HG03095 (cell line): ENCODE data around the gene PCDHB11.
"Not testable (repeated sequence)": the region's sequence is repeated elsewhere in the genome, so short reads cannot be mapped to it uniquely, and the experiment has no call there.

ENCODE experiments used
- ATAC-seq: cut with Tn5 transposase; IDR thresholded peaks from one replicate; pipeline ENCODE4 v1.9.1; 2021; ENCODE audit warnings: moderate library complexity; ENCODE audit not compliant: unreplicated experiment

The PCDHB11 gene

GRCh38 chr5:141186897-141187512 lies 12.4 kb upstream of the PCDHB11 start, which contains the start of gene PCDHB9:
Gene PCDHB9 (plus strand): TSS chr5:141187161. CDS start chr5:141187319, 158 bp downstream.
- no peak for ATAC-seq

- not testable (repeated sequence) for ATAC-seq
Measured at GRCh38 chr5:141188682-141189081, 10.7 kb upstream of the PCDHB11 start.

- not testable (repeated sequence) for ATAC-seq
Measured at GRCh38 chr5:141189131-141189530, 10.3 kb upstream of the PCDHB11 start.

- no peak for ATAC-seq
Measured at GRCh38 chr5:141192110-141192725, 7.2 kb upstream of the PCDHB11 start, which contains the start of gene PCDHB10. Gene PCDHB10 (plus strand): TSS chr5:141192353. CDS start chr5:141192553, 200 bp downstream.

GRCh38 chr5:141194332-141194731 lies 5.1 kb upstream of the PCDHB11 start:
- not testable (repeated sequence) for ATAC-seq

GRCh38 chr5:141196363-141196762 lies 3.1 kb upstream of the PCDHB11 start:
- no peak for ATAC-seq

- not testable (repeated sequence) for ATAC-seq
Measured at GRCh38 chr5:141201126-141201525, 1.7 kb downstream of the PCDHB11 start.

- not testable (repeated sequence) for ATAC-seq
Measured at GRCh38 chr5:141201646-141202045, 2.2 kb downstream of the PCDHB11 start.

- no peak for ATAC-seq
Measured at GRCh38 chr5:141208478-141208877, 9.1 kb downstream of the PCDHB11 start, which contains the start of gene PCDHB12. Gene PCDHB12 (plus strand): TSS chr5:141208719. CDS start chr5:141208908, 189 bp downstream.

GRCh38 chr5:141210281-141210680 lies 10.9 kb downstream of the PCDHB11 start:
- not testable (repeated sequence) for ATAC-seq

- ATAC-seq: not testable (repeated sequence)
Measured at GRCh38 chr5:141210849-141211248, 11.4 kb downstream of the PCDHB11 start.

GRCh38 chr5:141213656-141214339 lies 14.4 kb downstream of the PCDHB11 start, which contains the start of gene PCDHB13:
Gene PCDHB13 (plus strand): TSS chr5:141213919. CDS start chr5:141214124, 205 bp downstream.
- ATAC-seq: not testable (repeated sequence)

- ATAC-seq: not testable (repeated sequence)
Measured at GRCh38 chr5:141214583-141214982, 15.2 kb downstream of the PCDHB11 start.

- ATAC-seq: not testable (repeated sequence)
Measured at GRCh38 chr5:141215504-141215903, 16.1 kb downstream of the PCDHB11 start.

- ATAC-seq: not testable (repeated sequence)
Measured at GRCh38 chr5:141216035-141216434, 16.6 kb downstream of the PCDHB11 start.

GRCh38 chr5:141223112-141223783 lies 23.8 kb downstream of the PCDHB11 start, which contains the start of gene PCDHB14:
Gene PCDHB14 (plus strand): TSS chr5:141223343. CDS start chr5:141223506, 163 bp downstream.
- ATAC-seq: no peak

- ATAC-seq: not testable (repeated sequence)
Measured at GRCh38 chr5:141224844-141225243, 25.4 kb downstream of the PCDHB11 start.

GRCh38 chr5:141225421-141225820 lies 26.0 kb downstream of the PCDHB11 start:
- not testable (repeated sequence) for ATAC-seq

GRCh38 chr5:141234109-141234667 lies 34.8 kb downstream of the PCDHB11 start:
- no peak for ATAC-seq

- ATAC-seq: not testable (repeated sequence)
Measured at GRCh38 chr5:141235922-141236321, 36.5 kb downstream of the PCDHB11 start.
